Renal pelvis (tissue), 12 donors: Measurements from ENCODE around the gene ACSM3. TPM values are rescaled to one million over a fixed set of nuclear protein-coding genes. Genes with fewer than 3 reads are reported as not detected.
"Not testable (repeated sequence)": the region's sequence is repeated elsewhere in the genome, so short reads cannot be mapped to it uniquely, and the experiment has no call there.

Experiments used
- DNase-seq: peaks from one replicate; pipeline ENCODE4 v3.0.0-alpha.2; 2013
- long read RNA-seq, 16 experiments: transcript quantifications; one replicate each; lab custom pipeline, GENCODE V29; 2026
- polyA plus RNA-seq, 3 donors: library from polyadenylated mRNA; unstranded; fragments of 120-200 nt; gene quantifications; one replicate each; pipeline ENCODE4 v1.2.1, GENCODE V29; 2013; ENCODE audit not compliant: insufficient read length in 3 of 3

The ACSM3 gene
- 100 to 1,000 TPM; 102 to 118 (median 105) TPM for polyA plus RNA-seq
- long read RNA-seq, donor 1, transcript ACSM3-201 (14 exons, 2,845 nt): major isoform, 14 of 81 reads
- long read RNA-seq, donor 1, partial matches to known transcripts: 56 of 81 reads
- long read RNA-seq, donor 1, other reads (novel, unspliced or antisense): 6 of 81 reads
- long read RNA-seq, donor 2, transcript ACSM3-201 (14 exons, 2,845 nt): major isoform, 7 of 35 reads
- long read RNA-seq, donor 2, partial matches to known transcripts: 24 of 35 reads
- long read RNA-seq, donor 2, other reads (novel, unspliced or antisense): 0 of 35 reads
- long read RNA-seq, donor 3, transcript ACSM3-201 (14 exons, 2,845 nt): major isoform, 11 of 34 reads
- long read RNA-seq, donor 3, partial matches to known transcripts: 18 of 34 reads
- long read RNA-seq, donor 3, other reads (novel, unspliced or antisense): 0 of 34 reads
- long read RNA-seq, donor 4, transcript ACSM3-201 (14 exons, 2,845 nt): major isoform, 14 of 51 reads
- long read RNA-seq, donor 4, transcript ACSM3-215 (2 exons, 3,311 nt): minor isoform, 5 of 51 reads
- long read RNA-seq, donor 4, partial matches to known transcripts: 30 of 51 reads
- long read RNA-seq, donor 4, other reads (novel, unspliced or antisense): 0 of 51 reads
- long read RNA-seq, donor 5, partial matches to known transcripts: 6 of 14 reads
- long read RNA-seq, donor 5, other reads (novel, unspliced or antisense): 0 of 14 reads
- long read RNA-seq, donor 6, transcript ACSM3-201 (14 exons, 2,845 nt): major isoform, 10 of 48 reads
- long read RNA-seq, donor 6, transcript ACSM3-210 (2 exons, 520 nt): minor isoform, 6 of 48 reads
- long read RNA-seq, donor 6, partial matches to known transcripts: 28 of 48 reads
- long read RNA-seq, donor 6, other reads (novel, unspliced or antisense): 0 of 48 reads
- long read RNA-seq, donor 7, transcript ACSM3-215 (2 exons, 3,311 nt): major isoform, 7 of 59 reads
- long read RNA-seq, donor 7, partial matches to known transcripts: 35 of 59 reads
- long read RNA-seq, donor 7, other reads (novel, unspliced or antisense): 12 of 59 reads
- long read RNA-seq, donor 8, partial matches to known transcripts: 8 of 10 reads
- long read RNA-seq, donor 8, other reads (novel, unspliced or antisense): 0 of 10 reads
- long read RNA-seq, donor 9, transcript ACSM3-201 (14 exons, 2,845 nt): major isoform, 11 of 73 reads
- long read RNA-seq, donor 9, partial matches to known transcripts: 53 of 73 reads
- long read RNA-seq, donor 9, other reads (novel, unspliced or antisense): 0 of 73 reads
- long read RNA-seq, donor 10, transcript ACSM3-201 (14 exons, 2,845 nt): minor isoform, 5 of 115 reads
- long read RNA-seq, donor 10, transcript ACSM3-215 (2 exons, 3,311 nt): major isoform, 8 of 115 reads
- long read RNA-seq, donor 10, partial matches to known transcripts: 100 of 115 reads
- long read RNA-seq, donor 10, other reads (novel, unspliced or antisense): 0 of 115 reads
- long read RNA-seq, donor 11, transcript ACSM3-201 (14 exons, 2,845 nt): major isoform, 5 of 92 reads
- long read RNA-seq, donor 11, partial matches to known transcripts: 72 of 92 reads
- long read RNA-seq, donor 11, other reads (novel, unspliced or antisense): 11 of 92 reads
- long read RNA-seq, donor 12, transcript ACSM3-215 (2 exons, 3,311 nt): minor isoform, 7 of 56 reads
- long read RNA-seq, donor 12, transcript ACSM3-201 (14 exons, 2,845 nt): major isoform, 20 of 56 reads
- long read RNA-seq, donor 12, partial matches to known transcripts: 27 of 56 reads
- long read RNA-seq, donor 12, other reads (novel, unspliced or antisense): 0 of 56 reads
- long read RNA-seq, donor 13, partial matches to known transcripts: 19 of 30 reads
- long read RNA-seq, donor 13, other reads (novel, unspliced or antisense): 6 of 30 reads
- long read RNA-seq, donor 14: 0 reads
- long read RNA-seq, donor 15: 0 reads
- long read RNA-seq, donor 16, transcript ACSM3-201 (14 exons, 2,845 nt): major isoform, 10 of 37 reads
- long read RNA-seq, donor 16, partial matches to known transcripts: 20 of 37 reads
- long read RNA-seq, donor 16, other reads (novel, unspliced or antisense): 0 of 37 reads

GRCh38 chr16:20763461-20764232 is at the start of gene ACSM3:
TSS of gene ACSM3 (plus strand) at chr16:20764014. CDS start at chr16:20770035, 6,021 bp downstream.
- peak; percentile 94 for DNase-seq

GRCh38 chr16:20717718-20718117 is 46.1 kb upstream of the ACSM3 start:
- not testable (repeated sequence) for DNase-seq

GRCh38 chr16:20720251-20720650 is 43.6 kb upstream of the ACSM3 start:
- no peak for DNase-seq

- no peak for DNase-seq
Observed at GRCh38 chr16:20726661-20727060, 37.2 kb upstream of the ACSM3 start.

GRCh38 chr16:20727181-20727580 is 36.6 kb upstream of the ACSM3 start:
- DNase-seq: no peak

GRCh38 chr16:20729141-20729540 is 34.7 kb upstream of the ACSM3 start:
- no peak for DNase-seq

GRCh38 chr16:20734056-20734455 is 29.8 kb upstream of the ACSM3 start:
- DNase-seq: no peak

- DNase-seq: no peak
Observed at GRCh38 chr16:20734782-20735181, 29.0 kb upstream of the ACSM3 start.

GRCh38 chr16:20735490-20735889 is 28.3 kb upstream of the ACSM3 start:
- no peak for DNase-seq

GRCh38 chr16:20740007-20740883 is 23.6 kb upstream of the ACSM3 start:
- no peak for DNase-seq

- peak; percentile 79 for DNase-seq
Observed at GRCh38 chr16:20740901-20741521, 22.8 kb upstream of the ACSM3 start.

- DNase-seq: peak; percentile 94
Observed at GRCh38 chr16:20741554-20742285, 22.1 kb upstream of the ACSM3 start, which contains the start of gene THUMPD1. TSS of gene THUMPD1 (minus strand) at chr16:20741818. CDS start at chr16:20741739, 79 bp downstream.

GRCh38 chr16:20743591-20743990 is 20.2 kb upstream of the ACSM3 start:
- no peak for DNase-seq

- DNase-seq: no peak
Observed at GRCh38 chr16:20744922-20745440, 18.8 kb upstream of the ACSM3 start.

- DNase-seq: no peak
Observed at GRCh38 chr16:20746461-20746860, 17.4 kb upstream of the ACSM3 start.

- DNase-seq: no peak
Observed at GRCh38 chr16:20747030-20747816, 16.6 kb upstream of the ACSM3 start.
